Activated naive CD8-positive, alpha-beta T cell treated with anti-CD3 and anti-CD28 coated beads for 36 hours (primary cell): Measurements from ENCODE around the gene SLC23A2. TPM values are rescaled to one million over a fixed set of nuclear protein-coding genes. Genes with fewer than 3 reads are reported as not detected.
"Not testable (repeated sequence)": the region's sequence is repeated elsewhere in the genome, so short reads cannot be mapped to it uniquely, and the experiment has no call there.

Experiments
- DNase-seq: peaks from one replicate; pipeline ENCODE4 v3.0.0; 2021
- H3K27ac Mint-ChIP-seq: one replicate; pipeline ENCODE4 v1.8.0; 2022; ENCODE audit warnings: mild to moderate bottlenecking, moderate library complexity, mixed read lengths
- H3K27me3 Mint-ChIP-seq: one replicate; pipeline ENCODE4 v1.8.0; 2022; ENCODE audit warnings: mild to moderate bottlenecking, mixed read lengths
- H3K36me3 Mint-ChIP-seq: one replicate; pipeline ENCODE4 v1.8.0; 2021; ENCODE audit warnings: mild to moderate bottlenecking, mixed read lengths
- H3K4me1 Mint-ChIP-seq: one replicate; pipeline ENCODE4 v1.8.0; 2021; ENCODE audit warnings: mixed read lengths
- H3K4me3 Mint-ChIP-seq: one replicate; pipeline ENCODE4 v1.8.0; 2022; ENCODE audit warnings: mild to moderate bottlenecking, moderate library complexity, mixed read lengths
- H3K9me3 Mint-ChIP-seq: one replicate; pipeline ENCODE4 v1.8.0; 2022; ENCODE audit warnings: mixed read lengths
- total RNA-seq, 2 experiments: library from RNA; stranded (reverse); gene quantifications; one replicate each; pipeline ENCODE4 v1.2.3, GENCODE V29; 2021

SLC23A2 gene
- total RNA-seq, 2 experiments from 2014 or later, result 23.2 TPM

DNA sequence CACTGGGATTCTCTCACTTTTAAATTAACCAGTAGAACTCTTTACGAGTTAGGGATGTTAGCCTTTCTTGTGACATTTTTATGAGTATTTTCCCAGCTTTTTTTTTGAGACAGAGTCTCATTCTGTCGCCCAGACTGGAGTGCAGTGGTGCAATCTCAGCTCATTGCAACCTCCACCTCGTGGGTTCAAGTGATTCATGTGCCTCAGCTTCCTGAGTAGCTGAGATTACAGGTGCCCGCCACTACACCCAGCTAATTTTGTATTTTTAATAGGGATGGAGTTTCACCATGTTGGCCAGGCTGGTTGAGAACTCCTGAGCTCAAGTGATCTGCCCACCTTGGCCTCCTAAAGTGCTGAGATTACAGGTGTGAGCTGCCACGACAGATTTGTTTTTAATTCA is 123.2 kb downstream of the SLC23A2 start:
- not testable (repeated sequence) for H3K4me1 Mint-ChIP-seq, H3K27ac Mint-ChIP-seq, H3K27me3 Mint-ChIP-seq, DNase-seq, H3K4me3 Mint-ChIP-seq, H3K9me3 Mint-ChIP-seq
- peaks cover 23% of the 10 kb centered on the region for H3K36me3 Mint-ChIP-seq

DNA sequence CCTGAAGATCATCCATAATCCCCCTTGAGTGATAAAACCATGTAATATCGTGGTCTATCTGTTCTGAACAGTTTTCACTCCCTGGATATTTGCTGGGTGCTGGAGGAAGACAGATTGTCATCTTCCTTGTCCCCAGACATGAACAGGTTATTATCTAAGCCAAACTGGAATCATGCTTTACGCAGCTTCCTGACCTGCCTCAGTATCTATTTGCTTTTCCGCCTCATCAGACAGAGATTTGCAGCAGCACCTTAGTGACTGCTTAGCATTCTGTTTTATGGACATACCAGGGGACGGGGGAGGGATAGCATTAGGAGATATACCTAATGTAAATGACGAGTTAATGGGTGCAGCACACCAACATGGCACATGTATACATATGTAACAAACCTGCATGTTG is 124.6 kb downstream of the SLC23A2 start:
- Mint-ChIP-seq H3K4me3 (no peak overlapping the region), H3K27me3 (no peaks in the 10 kb centered on the region), H3K9me3 (no peaks in the 10 kb centered on the region), H3K27ac (no peak overlapping the region), H3K4me1 (peaks cover 4% of the 10 kb centered on the region), H3K36me3 (peaks cover 16% of the 10 kb centered on the region)
- DNase-seq, result no peak

DNA sequence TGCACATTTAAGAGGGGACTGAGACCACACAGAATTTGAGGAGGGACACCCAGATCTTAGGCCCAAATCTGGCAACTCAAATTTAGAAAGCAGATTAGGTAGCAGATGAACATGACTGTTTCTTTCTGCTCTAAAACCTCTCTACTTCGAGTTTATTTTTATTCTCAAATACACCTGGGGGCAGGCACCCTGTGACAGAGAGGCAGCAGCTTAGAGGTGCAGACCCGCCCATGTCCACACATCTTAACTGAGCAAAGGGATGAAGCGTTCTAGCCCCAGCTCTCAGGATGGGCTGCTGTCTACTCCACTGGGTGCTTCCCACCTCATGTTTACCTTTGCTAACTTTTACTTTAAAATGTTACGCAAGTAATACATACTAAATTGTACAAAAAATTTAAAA is 125.0 kb downstream of the SLC23A2 start:
- no peak for DNase-seq
- H3K4me3 Mint-ChIP-seq, result no peak overlapping the region
- H3K27ac Mint-ChIP-seq, result no peak overlapping the region
- H3K4me1 Mint-ChIP-seq, result peaks cover under 1% of the 10 kb centered on the region
- H3K27me3 Mint-ChIP-seq, result no peaks in the 10 kb centered on the region
- H3K9me3 Mint-ChIP-seq, result no peaks in the 10 kb centered on the region
- H3K36me3 Mint-ChIP-seq, result peaks cover 16% of the 10 kb centered on the region

DNA sequence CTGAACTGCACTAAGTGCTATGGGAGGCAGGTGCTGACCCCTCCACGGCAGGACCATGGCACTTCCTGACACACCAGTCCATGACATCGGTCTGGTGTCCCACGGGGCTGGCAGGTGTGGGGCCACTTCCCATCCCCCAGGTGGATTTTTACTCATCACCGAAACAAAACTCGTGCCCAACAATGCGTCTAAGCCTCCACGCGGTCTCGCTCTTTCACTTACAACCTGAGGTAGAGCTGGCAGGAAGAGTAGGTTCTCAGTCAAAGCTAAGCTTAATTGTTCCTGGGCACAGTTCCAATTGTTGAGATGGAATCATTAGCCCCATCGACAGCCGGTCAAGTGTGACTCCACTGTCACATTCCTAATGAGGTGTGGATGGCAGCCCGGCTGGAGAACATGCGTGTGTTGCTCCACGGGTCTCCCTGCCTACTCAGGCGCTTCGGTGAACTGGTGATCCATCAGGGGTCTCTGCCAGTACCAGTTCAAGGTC is 125.7 kb downstream of the SLC23A2 start:
- Mint-ChIP-seq H3K27ac (no peak overlapping the region), H3K27me3 (no peaks in the 10 kb centered on the region), H3K4me1 (no peaks in the 10 kb centered on the region), H3K4me3 (no peak overlapping the region), H3K9me3 (no peaks in the 10 kb centered on the region), H3K36me3 (peaks cover 15% of the 10 kb centered on the region)
- no peak for DNase-seq

DNA sequence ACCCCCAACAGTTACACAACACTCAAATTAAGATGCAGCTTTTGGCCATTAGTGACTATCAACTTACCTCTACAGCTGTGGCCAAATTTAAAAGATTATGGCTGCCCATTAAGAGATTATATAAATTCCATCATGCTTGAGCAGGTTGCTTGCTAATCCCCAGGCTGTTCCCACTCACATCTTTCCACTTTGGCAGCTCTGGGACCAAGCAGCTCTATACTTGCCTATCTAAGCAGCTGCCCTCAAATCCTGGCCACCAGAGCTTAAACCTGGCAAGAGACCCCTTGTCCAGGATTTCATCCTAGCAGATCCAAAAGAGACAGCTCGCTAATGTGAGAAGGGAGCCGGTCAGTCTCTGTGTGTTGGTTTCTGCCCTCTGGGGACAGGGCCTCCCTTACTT is 127.9 kb downstream of the SLC23A2 start:
- Mint-ChIP-seq H3K27ac (no peak overlapping the region), H3K9me3 (no peaks in the 10 kb centered on the region), H3K4me1 (no peaks in the 10 kb centered on the region), H3K27me3 (no peaks in the 10 kb centered on the region), H3K36me3 (peaks cover 11% of the 10 kb centered on the region), H3K4me3 (no peak overlapping the region)
- no peak for DNase-seq

DNA sequence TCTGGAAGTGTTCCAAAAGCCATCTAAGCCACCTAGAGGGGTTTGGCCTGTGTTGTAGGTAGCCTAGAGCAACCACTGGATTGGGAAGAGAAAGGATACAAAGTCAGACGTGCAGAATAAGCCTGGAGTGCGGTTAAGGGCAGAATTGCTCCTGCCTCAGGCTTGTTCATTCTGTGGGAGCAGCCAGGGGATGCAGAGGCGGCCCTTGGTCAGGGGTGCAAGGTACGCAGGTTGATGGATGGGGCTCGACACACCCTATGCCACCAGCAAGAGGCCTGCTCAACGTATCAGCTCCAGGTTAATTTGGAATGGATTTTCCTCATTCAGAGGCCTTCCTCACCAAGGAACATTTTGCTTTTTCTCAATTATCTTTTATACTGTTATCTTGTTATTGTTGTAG is 129.8 kb downstream of the SLC23A2 start:
- no peaks in the 10 kb centered on the region for H3K27me3 Mint-ChIP-seq
- no peak overlapping the region for H3K4me3 Mint-ChIP-seq
- no peak overlapping the region for H3K27ac Mint-ChIP-seq
- no peaks in the 10 kb centered on the region for H3K4me1 Mint-ChIP-seq
- peaks cover 15% of the 10 kb centered on the region for H3K36me3 Mint-ChIP-seq
- DNase-seq, result no peak
- H3K9me3 Mint-ChIP-seq, result no peaks in the 10 kb centered on the region

DNA sequence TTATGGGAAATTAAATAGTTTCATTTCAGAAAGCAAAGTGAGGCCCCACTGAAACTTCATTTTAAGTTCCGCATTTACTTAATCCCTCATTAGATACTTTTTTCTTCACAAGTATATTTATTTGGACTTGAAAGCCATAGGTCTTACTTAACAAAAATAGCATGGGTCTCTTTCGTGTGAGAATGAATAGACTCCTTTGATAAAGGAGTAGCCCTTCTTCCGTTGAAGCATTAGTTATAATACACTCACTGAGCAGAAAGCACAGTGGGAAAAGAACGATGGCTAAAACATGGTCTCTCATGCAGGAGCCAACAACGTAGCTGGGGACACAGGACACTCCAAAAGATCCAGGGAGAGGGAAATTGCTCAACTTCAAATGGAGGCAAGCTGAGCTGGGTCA is 130.4 kb downstream of the SLC23A2 start:
- Mint-ChIP-seq H3K4me3 (no peak overlapping the region), H3K27me3 (no peaks in the 10 kb centered on the region), H3K36me3 (peaks cover 15% of the 10 kb centered on the region), H3K4me1 (no peaks in the 10 kb centered on the region), H3K27ac (no peak overlapping the region), H3K9me3 (no peaks in the 10 kb centered on the region)
- DNase-seq, result no peak

DNA sequence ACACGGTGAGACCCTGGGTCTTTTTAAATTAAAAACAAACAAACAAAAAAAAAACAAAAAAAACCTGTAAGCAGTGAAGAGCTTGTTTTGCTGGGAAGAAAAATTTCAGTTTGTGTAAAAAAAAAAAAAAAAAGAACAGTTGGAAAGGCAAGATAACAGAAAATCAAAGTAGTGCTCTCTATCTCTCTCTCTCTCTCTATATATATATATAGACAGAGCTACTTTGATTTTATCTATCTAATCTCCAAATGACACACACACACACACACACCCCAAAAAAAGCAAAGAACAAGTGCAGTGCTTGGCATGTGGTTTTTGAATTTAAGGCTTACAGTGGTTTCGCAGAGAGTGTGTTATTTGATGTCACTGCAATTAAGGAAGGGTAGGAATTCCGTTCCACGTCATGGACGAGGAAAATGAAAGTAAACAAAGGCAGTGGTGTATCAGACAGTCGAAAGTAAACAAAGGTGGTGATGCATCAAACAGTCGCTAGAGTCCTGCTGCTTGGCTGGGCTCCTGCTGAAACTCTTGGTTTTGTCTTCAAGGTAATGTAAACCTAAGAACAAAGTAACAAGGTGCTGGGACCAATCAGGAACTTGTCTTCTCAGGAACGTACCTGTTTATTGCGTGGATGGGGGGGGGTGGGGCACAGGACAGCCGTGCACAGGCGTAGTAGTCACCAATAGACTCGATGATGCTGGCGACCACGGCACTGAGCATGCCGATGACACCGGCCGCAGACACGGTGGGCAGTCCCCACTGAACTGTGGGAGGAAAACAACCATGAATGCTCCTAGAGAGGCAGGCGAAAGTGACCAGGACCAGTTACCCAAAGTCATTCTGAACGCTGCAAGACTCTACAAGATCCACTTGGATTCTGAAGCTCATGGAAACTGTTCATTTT is 131.8 kb downstream of the SLC23A2 start:
- H3K4me3 Mint-ChIP-seq, result no peak overlapping the region

DNA sequence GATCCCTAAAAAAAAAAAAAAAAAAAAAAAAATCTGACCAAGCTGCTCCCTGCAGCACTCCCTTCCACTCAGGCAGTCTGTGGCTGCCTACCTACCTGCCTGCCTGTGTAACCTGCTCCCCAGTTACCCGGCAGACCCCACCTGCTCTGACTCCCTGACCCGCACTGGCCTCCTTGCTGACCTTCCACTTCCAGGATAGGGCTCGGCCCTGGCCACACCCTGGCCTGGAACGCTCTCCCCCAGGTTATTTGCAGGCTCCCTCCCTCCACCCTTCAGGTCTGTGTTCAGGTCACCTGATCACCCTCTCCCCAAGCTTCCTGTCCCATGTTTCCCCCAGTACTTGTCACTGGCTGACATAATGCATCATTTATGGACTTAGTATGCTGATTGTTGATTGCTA is 134.3 kb downstream of the SLC23A2 start:
- no peak for DNase-seq
- Mint-ChIP-seq H3K4me3 (no peak overlapping the region), H3K36me3 (peaks cover 8% of the 10 kb centered on the region), H3K27ac (no peak overlapping the region), H3K9me3 (no peaks in the 10 kb centered on the region), H3K27me3 (no peaks in the 10 kb centered on the region), H3K4me1 (no peaks in the 10 kb centered on the region)

More for the DNA sequence above, 131.8 kb downstream of the SLC23A2 start:
- H3K27me3 Mint-ChIP-seq, result no peaks in the 10 kb centered on the region
- DNase-seq, result no peak
- no peak overlapping the region for H3K27ac Mint-ChIP-seq
- no peaks in the 10 kb centered on the region for H3K4me1 Mint-ChIP-seq
- no peaks in the 10 kb centered on the region for H3K9me3 Mint-ChIP-seq
- peaks cover 14% of the 10 kb centered on the region for H3K36me3 Mint-ChIP-seq

DNA sequence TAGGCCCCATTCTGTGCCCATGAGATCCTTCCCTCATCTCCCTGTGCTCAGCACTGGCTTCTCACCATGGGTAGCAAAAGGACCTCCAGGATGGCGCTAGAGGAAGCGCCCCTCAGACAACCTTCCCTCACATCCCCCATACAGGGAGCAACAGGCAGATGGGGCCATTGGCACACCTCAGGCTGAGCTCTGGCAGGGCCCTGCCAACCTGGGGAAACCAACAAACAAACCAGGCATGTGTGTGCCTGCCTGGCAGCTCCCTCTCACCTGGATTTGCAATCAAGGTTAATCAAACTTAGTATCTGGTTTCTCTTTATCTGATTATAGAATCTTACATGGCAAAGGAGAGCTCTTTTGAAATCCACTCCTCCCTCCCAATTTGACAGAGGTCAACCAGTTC is 134.9 kb downstream of the SLC23A2 start:
- Mint-ChIP-seq H3K27ac (no peak overlapping the region), H3K27me3 (no peaks in the 10 kb centered on the region), H3K36me3 (peaks cover 11% of the 10 kb centered on the region), H3K9me3 (no peaks in the 10 kb centered on the region), H3K4me3 (no peak overlapping the region), H3K4me1 (no peaks in the 10 kb centered on the region)
- DNase-seq, result no peak

DNA sequence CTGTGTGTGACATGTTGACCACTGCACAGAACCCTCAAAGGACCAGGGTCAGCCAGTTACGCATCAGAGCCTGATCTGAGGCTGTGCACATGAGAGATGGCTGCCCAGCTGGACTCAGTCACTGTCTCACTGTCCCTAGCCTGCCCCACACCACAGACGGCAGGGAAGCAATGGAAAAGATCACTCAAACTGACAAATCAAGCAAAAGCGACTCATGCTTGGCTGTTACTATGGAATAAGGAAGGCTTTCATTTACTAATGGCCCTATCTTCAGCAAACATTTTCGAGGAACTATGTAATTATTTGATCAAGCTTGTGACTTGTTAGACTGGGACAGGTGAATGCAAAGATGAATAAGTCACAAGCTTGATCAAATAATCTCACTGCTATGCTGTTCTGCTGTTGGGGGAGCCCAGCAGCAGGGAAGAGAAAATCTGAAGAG is 137.0 kb downstream of the SLC23A2 start:
- Mint-ChIP-seq H3K9me3 (no peaks in the 10 kb centered on the region), H3K27ac (no peak overlapping the region), H3K4me1 (no peaks in the 10 kb centered on the region), H3K27me3 (no peaks in the 10 kb centered on the region), H3K4me3 (no peak overlapping the region), H3K36me3 (peaks cover 12% of the 10 kb centered on the region)
- no peak for DNase-seq

DNA sequence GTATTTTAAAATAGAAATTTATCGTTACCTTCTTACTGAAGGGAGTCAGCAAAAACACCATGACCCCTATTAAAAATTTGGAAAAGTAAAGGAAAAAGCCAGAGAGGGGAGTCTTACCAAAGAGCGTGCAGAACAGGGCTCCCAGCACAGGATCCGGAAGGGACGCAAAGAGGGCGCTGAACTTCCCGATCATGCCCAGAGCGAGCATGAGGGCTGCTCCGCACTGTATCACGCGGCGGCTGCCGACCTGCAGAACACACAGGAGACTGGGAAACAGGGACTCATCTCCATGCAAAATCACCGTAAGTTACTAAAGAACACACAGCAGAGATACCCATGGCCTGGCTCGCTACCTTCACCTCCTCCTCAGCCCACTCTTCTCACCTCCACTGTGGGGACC is 138.6 kb downstream of the SLC23A2 start:
- Mint-ChIP-seq H3K9me3 (no peaks in the 10 kb centered on the region), H3K4me1 (no peaks in the 10 kb centered on the region), H3K36me3 (peaks cover 19% of the 10 kb centered on the region), H3K27ac (no peak overlapping the region), H3K27me3 (no peaks in the 10 kb centered on the region), H3K4me3 (no peak overlapping the region)
- DNase-seq, result no peak

DNA sequence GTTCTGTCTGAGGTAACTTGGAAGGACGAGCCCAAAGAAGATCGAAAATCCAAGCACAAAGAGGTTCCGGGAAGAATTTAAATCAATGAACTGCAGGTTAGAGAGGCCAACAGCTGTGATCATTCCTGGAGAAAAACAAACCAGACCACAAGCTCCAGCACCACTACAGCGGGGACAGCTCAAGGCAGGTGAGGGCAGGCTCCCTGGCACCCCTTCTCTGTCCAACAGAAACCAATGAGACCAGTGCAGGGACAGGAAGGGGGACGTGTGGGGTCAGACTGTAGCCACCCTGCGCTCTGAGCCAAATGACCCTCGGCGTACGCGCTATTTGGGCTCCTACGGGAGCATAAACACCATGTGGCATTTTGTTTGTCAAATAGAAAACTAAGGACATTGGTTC is 139.3 kb downstream of the SLC23A2 start:
- Mint-ChIP-seq H3K9me3 (no peaks in the 10 kb centered on the region), H3K4me3 (no peak overlapping the region), H3K36me3 (peaks cover 15% of the 10 kb centered on the region), H3K27me3 (no peaks in the 10 kb centered on the region), H3K27ac (no peak overlapping the region), H3K4me1 (no peaks in the 10 kb centered on the region)
- no peak for DNase-seq

DNA sequence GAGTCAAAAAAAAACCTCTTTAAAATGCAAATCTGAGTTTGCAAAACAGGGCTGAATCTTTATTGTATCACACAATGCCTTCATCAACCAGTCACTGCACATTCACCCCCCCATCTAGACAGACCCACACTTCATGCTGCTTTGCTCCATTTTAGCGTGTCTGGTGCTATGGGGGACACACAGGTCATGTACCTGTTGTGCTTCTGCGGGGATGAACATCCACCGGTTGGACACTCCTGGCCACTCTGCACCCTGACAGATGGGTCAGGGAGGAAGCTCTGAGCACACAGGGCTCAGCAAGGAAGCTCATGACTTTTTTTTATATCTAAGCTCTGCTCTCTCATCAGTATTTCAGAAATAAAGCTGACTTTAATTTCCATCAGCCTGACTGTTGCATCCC is 143.3 kb downstream of the SLC23A2 start:
- Mint-ChIP-seq H3K36me3 (peaks cover 15% of the 10 kb centered on the region), H3K27ac (no peak overlapping the region), H3K9me3 (no peaks in the 10 kb centered on the region), H3K4me3 (no peak overlapping the region), H3K27me3 (no peaks in the 10 kb centered on the region), H3K4me1 (peaks cover 2% of the 10 kb centered on the region)
- no peak for DNase-seq

DNA sequence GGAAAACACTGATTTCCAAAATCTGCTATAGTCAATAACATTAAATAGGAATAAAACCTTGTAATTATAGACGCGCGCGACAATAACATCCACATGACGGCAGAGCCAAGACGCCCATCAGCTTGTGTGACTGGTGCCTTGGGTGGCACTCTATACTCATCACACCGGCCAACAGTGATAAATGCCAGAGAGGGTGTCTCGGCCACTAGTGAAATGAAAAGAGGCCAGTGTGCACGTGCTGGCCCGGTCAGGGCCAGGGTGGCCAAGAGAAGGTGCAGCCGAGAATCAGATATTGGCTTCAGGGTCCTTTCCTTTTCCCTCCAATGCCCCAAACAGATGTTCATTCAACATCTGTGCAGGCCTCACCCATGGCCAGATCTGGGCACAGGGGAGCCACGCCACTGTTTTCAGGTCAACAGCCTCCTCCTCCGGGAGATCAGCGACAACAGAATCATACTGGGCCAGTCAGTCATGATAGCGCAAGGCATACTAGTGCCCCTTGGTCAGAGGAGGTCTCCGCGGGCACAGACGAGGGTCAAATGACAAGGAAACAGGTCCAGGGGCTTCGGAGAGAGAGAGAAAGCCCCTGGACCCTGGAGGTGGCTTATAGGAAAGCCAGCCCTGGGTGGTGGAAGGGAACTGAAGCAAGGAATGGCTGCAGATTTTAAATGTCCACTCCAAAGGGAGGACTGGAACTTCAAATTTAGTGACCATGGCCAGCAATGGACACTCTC is 145.1 kb downstream of the SLC23A2 start:
- Mint-ChIP-seq H3K36me3 (peaks cover 11% of the 10 kb centered on the region), H3K4me3 (no peak overlapping the region), H3K27ac (no peak overlapping the region), H3K4me1 (peaks cover 2% of the 10 kb centered on the region), H3K9me3 (no peaks in the 10 kb centered on the region), H3K27me3 (no peaks in the 10 kb centered on the region)
- no peak for DNase-seq
